Putamen (tissue), 1 donor: ENCODE measurements around the gene IL10RB.

ENCODE experiments used
- DNase-seq: peaks from one replicate; pipeline ENCODE4 v3.0.0-alpha.2; 2016; ENCODE audit warnings: low spot score

The IL10RB gene

DNA sequence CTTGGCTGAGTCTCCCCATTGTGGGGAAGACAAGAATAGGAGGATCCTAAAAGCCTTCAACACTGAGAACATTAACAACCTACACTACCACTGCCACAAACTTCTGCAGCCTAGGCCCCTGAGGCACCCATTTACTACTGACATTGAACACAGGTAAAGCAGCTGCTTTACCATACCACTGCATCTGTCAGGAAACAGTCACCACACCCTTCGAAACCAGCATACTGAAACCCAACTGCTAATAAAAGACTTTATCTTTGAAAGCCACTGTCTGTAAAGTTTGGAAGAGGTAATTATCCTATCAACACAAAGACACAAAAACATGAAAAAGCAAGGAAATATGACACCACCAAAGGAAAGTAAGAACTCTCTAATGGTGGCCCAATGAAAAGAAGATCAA, 66.0 kb downstream of the IL10RB start:
- no peak for DNase-seq

DNA sequence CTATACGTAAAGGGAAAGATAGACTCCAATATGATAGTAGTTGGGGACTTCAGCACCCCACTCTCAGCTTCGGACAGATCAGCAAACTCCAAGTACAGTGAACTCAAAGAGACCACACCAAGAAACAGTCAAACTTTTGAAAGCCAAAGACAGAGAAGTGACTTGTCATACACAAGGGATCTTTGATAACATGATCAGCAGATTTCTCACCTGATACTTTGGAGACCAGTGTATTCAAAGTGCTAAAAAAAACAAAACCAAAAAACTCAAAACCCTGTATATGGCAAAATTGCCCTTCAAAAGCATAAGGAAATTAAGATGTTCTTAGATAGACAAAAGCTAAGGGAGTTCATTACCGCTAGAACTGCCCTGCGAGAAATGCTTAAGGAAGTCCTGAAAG, 68.0 kb downstream of the IL10RB start:
- DNase-seq: no peak

DNA sequence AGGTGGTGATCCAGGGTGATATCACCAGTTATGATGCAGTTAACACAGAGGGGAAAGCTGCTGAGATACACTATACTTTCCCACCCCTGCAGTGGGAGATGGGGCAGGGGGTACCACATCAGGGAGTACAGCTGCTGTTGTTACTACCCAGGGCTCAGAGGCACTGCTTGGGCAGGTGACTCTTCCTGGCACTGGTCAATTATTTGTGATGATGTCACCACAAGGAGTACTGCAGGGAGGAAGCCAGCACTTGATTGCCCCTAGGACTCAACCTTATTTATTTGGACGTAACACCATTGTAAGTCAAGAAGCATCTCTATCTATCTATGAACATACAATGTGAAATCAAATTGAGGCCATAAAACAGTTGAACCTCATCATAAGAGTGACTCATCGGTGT, 68.7 kb downstream of the IL10RB start:
- DNase-seq: no peak

DNA sequence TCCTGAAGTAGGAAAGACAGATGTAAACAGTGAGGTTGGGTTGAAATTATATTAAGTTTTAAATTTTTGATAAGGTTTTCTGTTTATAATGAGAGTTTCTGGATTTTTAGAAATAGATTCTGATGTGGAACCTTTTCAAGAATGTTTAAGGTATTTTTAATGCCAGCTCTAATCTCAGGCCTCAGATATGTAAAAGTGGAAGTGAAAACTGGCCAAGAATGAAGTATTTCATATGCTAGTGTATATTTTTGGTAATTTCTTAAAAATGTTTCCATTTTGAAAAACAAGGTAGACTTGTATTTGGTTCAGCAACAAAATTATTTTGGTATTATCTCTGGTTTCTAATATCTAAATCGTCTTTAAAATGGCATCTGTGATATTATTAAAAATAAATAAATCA, 73.0 kb downstream of the IL10RB start:
- DNase-seq: no peak

DNA sequence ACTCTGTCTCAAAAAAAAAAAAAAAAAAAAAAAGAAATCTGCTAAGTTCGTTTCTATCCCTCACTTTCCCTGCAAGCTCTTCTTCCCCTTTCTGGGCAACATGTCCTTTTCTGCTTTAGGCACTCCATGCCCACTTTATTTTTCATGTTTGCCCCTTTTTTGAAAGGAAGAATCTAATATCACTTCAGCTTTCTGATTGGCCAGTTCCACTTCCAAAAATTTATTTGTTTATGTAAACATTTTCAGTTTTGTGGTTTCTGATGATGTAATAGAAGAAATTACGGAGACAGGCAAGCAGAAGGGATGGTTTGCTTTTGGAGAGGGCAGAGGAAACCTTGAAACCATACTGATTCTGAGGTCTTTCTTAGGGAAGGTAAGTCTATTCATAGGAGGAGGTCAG, 73.8 kb downstream of the IL10RB start:
- no peak for DNase-seq

DNA sequence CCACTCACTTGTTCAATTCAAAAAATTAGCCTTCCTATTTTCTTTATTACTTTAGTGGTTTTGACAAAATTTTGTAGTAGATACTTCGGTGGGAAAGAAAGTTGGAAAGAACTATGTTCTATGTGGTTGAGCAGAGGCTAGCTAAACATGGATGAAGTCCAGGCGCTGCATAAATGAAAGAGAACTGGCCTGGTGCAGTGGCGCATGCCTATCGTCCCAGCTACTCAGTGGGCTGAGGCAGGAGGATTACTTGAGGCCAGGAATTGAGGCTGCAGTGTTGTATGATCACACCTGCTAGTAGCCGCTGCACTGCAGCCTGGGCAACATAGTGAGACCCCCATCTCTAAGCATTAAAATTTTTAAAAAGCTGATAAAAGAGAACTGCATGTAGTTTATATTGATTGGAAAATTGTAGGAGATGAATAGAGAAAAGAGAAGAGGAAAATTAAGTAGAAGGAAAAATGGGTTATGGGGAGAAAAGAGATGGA, 79.6 kb downstream of the IL10RB start:
- no peak for DNase-seq
